ENCODE results near the gene SLC2A9.

SLC2A9 gene

GRCh38 chr4:10041036-10041435, 19.7 kb upstream of the SLC2A9 start:
- DNase-seq, result no peak

GRCh38 chr4:10040049-10040892, 19.0 kb upstream of the SLC2A9 start:
- peak; percentile 6 for DNase-seq

- no peak for DNase-seq
These were observed 15.6 kb upstream of the SLC2A9 start for GRCh38 chr4:10036807-10037342.

- DNase-seq, result no peak
These were observed 13.8 kb upstream of the SLC2A9 start for GRCh38 chr4:10035130-10035529.

GRCh38 chr4:10034612-10035104, 13.4 kb upstream of the SLC2A9 start:
- no peak for DNase-seq

GRCh38 chr4:10034136-10034535, 12.8 kb upstream of the SLC2A9 start:
- DNase-seq, result no peak

GRCh38 chr4:10033191-10033881, 12.0 kb upstream of the SLC2A9 start:
- DNase-seq, result no peak

- no peak for DNase-seq
These were observed 11.3 kb upstream of the SLC2A9 start for GRCh38 chr4:10032625-10033024.

GRCh38 chr4:10031668-10032590, 10.6 kb upstream of the SLC2A9 start:
- DNase-seq, result no peak

- no peak for DNase-seq
These were observed 9.8 kb upstream of the SLC2A9 start for GRCh38 chr4:10030972-10031667.

- DNase-seq, result no peak
These were observed 8.1 kb upstream of the SLC2A9 start for GRCh38 chr4:10029403-10029802.

- DNase-seq, result no peak
These were observed 7.6 kb upstream of the SLC2A9 start for GRCh38 chr4:10028910-10029309.

- no peak for DNase-seq
These were observed 5.2 kb upstream of the SLC2A9 start for GRCh38 chr4:10026485-10026884.

- no peak for DNase-seq
These were observed 4.0 kb upstream of the SLC2A9 start for GRCh38 chr4:10025230-10025806.

GRCh38 chr4:10024303-10024702, 3.0 kb upstream of the SLC2A9 start:
- no peak for DNase-seq

- no peak for DNase-seq
These were observed 2.5 kb upstream of the SLC2A9 start for GRCh38 chr4:10023806-10024205.

GRCh38 chr4:10023050-10023419, 1.7 kb upstream of the SLC2A9 start:
- no peak for DNase-seq

GRCh38 chr4:10022346-10023049, 1.2 kb upstream of the SLC2A9 start:
- no peak for DNase-seq

- DNase-seq, result peak; percentile 25
These were observed 341 bp upstream of the SLC2A9 start for GRCh38 chr4:10021653-10022023.

- no peak for DNase-seq
These were observed 1.2 kb downstream of the SLC2A9 start for GRCh38 chr4:10020106-10020505.

- DNase-seq, result no peak
These were observed 1.7 kb downstream of the SLC2A9 start for GRCh38 chr4:10019521-10020051.

All from activated CD8-positive, alpha-beta memory T cell treated with anti-CD3 and anti-CD28 coated beads, Interleukin-2, amount 50 U/mL, for 48 hours (primary cell).